Measurements from ENCODE around the gene C12orf75.
A peak's percentile ranks its signal among the peaks of the same experiment; 100 is the strongest.
"Not testable (repeated sequence)": the region's sequence is repeated elsewhere in the genome, so short reads cannot be mapped to it uniquely, and the experiment has no call there.

Gene C12orf75

GRCh38 chr12:105382771-105383622 is 52.5 kb downstream of the C12orf75 start:
- peak; percentile 44 for DNase-seq

GRCh38 chr12:105384220-105384619 is 53.7 kb downstream of the C12orf75 start:
- DNase-seq, result no peak

DNA sequence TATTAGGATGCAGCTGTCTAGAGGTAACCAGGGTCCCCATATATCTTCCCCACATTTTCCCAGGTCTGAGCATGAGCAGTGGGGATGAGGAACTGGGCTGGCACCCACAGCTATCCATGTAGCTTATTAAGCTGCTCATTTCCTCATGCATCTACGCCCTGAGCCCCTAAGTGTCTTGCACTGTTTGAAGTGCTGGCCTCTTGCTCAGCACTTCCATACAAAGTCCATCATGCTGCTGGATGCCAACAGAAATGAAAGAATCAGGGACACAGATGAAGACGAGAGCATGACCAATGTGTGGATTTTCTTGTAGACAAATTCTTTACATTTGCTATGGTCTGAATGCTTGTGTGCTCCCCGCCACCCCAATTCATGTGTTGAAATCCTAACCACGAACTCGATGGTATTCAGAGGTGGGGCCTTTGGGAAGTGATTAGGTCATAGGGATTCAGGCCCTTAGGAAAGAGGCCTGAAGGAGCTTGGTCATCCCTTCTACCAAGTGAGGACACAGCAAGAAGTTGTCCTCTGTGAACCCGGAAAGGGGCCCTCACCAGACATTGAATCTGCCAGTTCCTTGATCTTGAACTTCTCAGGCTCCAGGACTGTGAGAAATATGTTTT is 54.5 kb downstream of the C12orf75 start:
- no peak for DNase-seq

DNA sequence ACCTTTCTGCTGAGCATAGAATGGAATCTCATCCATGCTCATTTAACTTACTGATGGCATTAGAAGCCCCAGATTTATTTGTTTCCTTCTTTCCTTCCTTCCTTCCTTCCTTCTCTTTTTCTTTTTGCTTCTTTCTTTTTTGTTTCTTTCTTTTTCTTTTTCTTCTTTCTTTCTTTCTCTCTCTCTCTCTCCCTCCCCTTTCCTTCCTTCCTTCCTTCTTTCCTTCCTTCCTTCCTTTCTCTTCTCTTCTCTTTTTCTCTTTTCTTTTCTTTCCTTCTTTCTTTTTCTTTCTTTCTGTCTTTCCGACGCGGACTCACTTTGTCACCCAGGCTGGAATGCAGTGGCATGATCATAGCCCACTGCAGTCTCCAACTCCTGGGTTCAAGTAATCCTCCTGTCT is 55.9 kb downstream of the C12orf75 start:
- no peak for DNase-seq

- no peak for DNase-seq
Measured at GRCh38 chr12:105391231-105391630, 60.7 kb downstream of the C12orf75 start.

DNA sequence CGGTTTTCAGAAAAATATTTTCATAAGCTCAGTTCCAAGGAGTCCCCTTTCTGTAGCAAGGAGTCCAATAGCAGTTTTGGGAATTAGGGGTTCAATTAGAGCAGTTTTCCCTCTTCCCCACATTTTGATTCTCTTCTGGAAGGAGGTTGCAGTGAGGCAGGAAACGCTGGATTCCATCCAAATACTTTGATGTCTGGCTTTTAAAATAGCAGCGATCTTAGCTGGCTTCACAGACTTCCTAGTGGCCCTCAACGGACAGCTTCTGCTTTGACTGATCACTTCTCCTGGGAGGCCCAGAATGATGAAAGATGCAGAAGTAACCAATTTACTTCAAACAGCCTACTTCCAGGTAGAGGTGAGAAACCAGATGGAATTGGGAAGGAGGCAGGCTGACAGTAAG is 63.1 kb downstream of the C12orf75 start:
- no peak for DNase-seq

DNA sequence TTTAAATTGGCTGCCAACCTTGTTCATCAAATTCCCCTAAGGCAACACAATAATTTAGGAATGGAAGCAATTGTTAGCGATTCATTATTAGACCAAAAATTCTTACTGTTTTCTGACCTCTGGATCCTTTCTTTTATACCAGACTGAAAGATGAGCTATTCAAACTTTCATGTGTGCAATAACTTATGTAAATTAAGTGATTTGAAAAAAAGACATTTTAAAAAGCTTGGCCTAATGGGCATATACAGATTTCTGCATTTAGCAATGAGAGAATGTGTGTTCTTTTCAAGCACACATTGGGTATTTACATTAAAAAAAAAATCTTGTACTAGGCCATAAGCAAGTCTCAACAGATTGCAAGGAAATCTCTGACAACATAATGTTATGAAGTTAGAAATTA is 65.5 kb downstream of the C12orf75 start:
- DNase-seq, result no peak

DNA sequence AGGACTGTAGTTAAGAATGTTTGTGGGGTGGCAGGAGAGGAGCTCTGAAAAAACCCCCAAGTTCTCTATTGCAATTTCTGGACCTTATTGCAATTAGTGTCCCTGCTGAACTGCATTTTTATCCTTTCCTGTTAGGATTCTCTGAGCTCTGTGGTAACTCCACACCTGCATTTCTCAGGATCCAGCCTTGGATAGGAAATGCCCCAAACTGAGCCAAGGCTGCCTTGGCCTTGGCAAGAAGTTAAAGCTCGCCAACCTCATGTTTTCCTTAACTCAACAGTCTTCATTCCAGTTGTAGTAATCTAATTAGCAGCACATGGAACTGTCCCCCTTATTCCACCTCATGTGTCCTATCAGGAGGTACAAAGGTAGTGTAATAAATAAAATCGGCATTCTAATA is 66.5 kb downstream of the C12orf75 start:
- no peak for DNase-seq

GRCh38 chr12:105398930-105399329 is 68.4 kb downstream of the C12orf75 start:
- no peak for DNase-seq

DNA sequence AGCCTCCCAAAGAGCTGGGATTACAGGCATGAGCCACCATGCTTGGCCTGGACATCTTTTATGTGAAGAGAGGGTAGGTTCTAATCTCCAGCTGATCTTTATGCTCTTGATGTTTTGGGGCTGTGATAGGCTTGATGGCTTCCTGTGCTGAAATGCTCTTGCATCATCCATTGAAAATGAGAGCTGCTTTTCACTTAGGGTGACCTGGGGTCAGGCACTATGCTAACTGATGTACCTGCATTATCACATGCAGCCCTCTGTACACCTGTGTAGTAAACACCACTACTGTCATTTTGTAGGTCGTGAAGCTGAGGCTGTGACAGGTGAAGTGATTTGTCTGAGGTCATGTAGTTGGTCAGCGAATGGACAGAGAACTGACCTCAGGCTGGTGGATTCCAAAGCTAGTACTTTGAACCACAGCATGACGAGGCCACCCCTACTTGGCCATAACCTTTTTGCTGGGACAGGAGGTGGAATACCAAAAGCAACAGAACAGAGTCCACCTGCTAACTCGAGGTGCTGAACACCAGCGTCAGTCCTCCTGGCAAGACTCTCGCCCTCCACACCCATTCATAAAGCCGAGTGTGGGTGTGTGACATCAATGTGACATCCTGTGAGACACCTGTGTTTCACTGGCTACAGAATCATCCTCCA is 69.1 kb downstream of the C12orf75 start:
- no peak for DNase-seq

DNA sequence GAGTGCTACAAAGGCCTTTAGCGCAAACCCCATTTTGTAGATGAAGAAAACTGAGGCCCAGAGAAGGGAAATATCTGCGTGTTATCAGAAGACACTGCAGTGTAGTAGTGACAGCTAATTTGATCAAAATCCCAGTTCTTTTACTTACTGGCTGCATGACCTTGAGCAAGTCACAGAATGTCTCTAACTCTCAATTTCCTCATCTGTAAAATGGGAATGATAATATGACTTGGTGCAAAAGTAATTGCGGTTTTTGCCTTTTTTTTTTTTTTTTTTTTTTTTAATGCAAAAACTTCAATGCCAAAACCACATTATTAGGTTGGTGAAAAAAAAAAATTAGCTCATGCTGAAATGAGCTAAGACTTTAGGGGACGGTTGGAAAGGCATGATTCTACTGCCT is 69.7 kb downstream of the C12orf75 start:
- no peak for DNase-seq

GRCh38 chr12:105401198-105401597 is 70.7 kb downstream of the C12orf75 start:
- no peak for DNase-seq

GRCh38 chr12:105402366-105402765 is 71.9 kb downstream of the C12orf75 start:
- no peak for DNase-seq

- no peak for DNase-seq
Measured at GRCh38 chr12:105403095-105403494, 72.6 kb downstream of the C12orf75 start.

- not testable (repeated sequence) for DNase-seq
Measured at GRCh38 chr12:105404134-105404533, 73.6 kb downstream of the C12orf75 start.

DNA sequence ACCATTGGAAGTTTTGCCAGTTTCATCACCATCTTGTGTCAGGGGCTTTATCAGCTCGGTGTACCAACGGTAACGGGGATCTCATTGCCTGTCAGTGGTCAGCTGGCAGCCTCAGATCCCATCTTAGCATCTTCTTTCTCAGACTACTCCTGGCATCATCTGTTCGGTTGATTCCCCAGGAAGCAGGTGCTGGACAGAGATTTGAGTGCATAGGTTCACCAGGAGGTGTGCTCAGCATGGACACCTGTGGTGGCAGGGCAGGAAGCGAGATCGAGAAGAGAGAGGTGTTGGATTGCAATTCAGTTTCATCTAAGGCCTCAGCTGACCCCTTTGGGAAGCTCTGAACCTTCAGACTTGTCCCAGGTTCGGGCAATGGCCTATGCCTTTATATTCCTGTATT is 76.0 kb downstream of the C12orf75 start:
- DNase-seq, result no peak

GRCh38 chr12:105409279-105409678 is 78.8 kb downstream of the C12orf75 start:
- DNase-seq, result no peak

GRCh38 chr12:105409801-105410471 is 79.4 kb downstream of the C12orf75 start:
- DNase-seq, result peak; percentile 91

- DNase-seq, result no peak
Measured at GRCh38 chr12:105413911-105414487, 83.5 kb downstream of the C12orf75 start.

DNA sequence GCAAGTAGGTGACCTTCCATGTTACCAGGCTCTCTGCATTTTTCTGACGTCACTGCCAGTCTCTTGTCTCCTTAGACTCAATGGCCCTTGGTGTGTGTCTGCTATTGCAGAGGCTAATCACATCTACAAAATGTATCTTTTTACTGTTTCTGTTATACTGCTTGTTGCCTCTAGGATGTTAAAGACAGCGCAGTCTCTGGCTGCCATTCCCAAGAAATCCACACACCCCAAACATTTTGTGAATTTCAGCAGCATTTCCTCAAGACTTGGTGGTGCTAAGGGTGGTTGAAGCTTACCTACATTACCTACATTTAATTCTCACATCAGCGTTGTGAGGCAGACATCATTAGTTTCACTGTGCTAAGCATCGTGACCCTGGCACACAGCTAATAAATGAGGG is 87.2 kb downstream of the C12orf75 start:
- no peak for DNase-seq

DNA sequence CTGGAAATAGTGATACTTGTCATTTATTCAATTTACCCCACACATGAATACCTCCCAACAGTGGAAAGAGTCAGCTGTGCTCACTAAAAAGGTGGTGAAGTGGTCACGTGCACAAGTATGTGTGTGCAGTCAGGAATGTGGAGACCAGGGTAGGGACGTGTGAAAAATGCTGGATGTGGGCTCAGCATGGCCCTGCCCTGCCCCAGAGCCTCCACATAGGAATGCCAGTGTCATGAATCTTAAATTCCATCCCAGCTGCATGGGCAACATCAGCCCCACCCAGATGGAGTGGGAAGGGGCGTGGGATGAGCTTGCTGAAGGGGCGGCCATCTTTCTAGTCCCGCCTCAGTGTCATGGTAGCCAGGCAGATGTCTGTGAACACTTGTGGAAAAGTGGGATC is 87.7 kb downstream of the C12orf75 start:
- DNase-seq, result no peak

DNA sequence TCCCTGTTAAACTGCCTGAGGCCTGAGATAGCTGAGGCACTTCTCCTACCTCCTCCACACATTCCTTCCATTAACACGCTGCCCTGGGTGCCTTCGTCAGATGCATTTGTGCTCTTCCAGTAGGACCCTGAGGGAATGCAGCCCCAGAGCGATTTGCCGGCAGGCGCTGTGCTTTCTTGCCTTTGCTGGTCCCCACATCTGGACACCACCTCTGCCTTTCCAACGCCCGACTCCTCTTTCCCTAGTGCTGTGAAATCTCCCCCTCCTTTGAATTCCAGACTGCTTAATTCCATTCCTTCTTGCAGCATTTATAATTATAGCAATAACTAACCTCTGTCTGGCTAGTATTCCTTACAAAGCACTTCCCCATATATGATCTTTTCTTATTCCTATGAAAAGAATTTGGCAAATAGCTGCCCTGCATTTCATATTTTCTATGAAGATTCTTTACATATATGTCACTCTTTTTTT is 88.4 kb downstream of the C12orf75 start:
- no peak for DNase-seq

DNA sequence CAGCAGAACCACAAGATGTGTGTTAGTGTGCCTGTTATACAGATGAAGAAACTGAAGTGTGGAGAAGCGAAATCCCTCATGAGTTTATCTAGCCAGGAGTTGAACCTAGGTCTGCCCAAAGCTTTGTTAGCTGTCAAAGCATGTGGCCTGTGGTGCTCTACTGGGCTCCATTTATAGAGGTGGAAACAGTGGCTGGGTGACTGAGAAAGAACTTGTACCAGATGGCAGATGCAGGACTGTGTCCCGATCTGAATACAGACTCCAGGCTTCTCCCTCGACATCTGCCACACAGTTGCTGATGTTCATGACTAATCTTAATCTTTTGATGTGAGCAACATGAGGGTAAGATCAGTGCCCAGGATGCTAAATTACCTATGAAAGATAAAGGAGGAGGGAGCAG is 89.1 kb downstream of the C12orf75 start:
- no peak for DNase-seq
